Skin of body (tissue), 2 donors: Measurements from ENCODE around the gene FOXQ1. TPM values are rescaled to one million over a fixed set of nuclear protein-coding genes. Genes with fewer than 3 reads are reported as not detected.

Experiments used
- DNase-seq: peaks from one replicate; lab custom pipeline; 2025; lab: John Stamatoyannopoulos, UW
- total RNA-seq: library from RNA; depleted of rRNA; stranded (reverse); fragments of >200 nt; gene quantifications from one replicate; pipeline ENCODE4 v1.2.3, GENCODE V29; 2014

Gene FOXQ1
- total RNA-seq, 1 donor from 2014 or later, result 2.2 TPM

DNA sequence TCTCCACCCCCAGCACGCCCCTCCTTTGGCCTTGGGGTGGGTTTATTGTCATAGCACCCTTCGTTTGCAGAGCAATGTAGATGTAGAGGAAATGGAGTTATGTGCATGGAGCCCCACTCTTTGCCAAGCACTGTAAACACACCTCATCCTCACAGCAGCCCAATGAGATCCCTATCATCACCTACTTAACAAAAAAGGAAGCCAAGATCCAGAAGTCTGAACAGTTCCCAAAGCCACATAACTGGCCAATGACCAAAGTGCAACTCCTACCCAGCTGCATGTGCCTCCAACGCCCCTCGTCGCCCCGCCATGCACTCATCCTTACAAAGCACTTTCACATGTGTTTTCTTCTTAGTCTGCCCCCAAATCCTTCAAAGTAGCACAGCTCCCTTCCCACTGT lies 21.8 kb upstream of the FOXQ1 start:
- DNase-seq, result no peak

DNA sequence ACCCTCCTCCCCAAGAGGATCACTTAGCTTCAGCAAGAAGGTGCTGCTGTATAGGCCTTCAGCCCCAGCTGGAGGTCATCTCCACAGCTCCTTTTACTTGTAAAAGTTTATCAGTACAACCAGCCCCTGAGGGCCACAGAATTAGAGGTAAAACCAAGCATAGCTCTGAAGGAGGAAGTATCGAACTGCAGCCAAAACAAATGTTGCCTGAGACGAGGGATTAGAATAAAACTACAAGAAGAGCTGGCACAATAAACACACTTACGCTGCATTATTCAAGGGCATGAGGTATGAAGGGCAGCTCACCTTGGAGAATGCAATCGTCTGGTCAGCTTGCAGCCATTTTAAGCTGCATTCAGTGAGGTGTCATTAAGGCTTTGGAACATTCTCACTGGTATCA lies 21.1 kb upstream of the FOXQ1 start:
- DNase-seq, result no peak

- DNase-seq, result no peak
These were observed 20.5 kb upstream of the FOXQ1 start for GRCh38 chr6:1291381-1291780.

- no peak for DNase-seq
These were observed 16.5 kb upstream of the FOXQ1 start for GRCh38 chr6:1295420-1295819.

- DNase-seq, result no peak
These were observed 15.8 kb upstream of the FOXQ1 start for GRCh38 chr6:1296079-1296478.

DNA sequence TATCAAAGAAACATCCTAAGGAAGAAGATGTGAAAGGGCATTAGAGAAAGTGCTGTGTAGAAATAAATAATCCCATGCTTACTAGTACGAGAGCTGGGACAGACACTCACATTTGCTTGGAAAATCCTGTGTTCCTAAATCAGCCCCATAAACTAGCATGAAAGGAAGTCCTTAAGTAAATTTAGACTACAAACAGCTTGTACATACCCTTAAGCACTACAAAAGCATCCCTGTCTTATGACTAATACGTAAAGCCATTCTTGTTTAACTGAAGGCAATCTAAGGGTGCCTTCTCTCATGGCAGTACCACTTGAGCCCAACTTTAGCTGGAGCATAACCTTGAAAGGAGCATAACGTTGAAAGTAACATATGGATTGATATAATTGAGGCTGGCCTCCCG lies 15.4 kb upstream of the FOXQ1 start:
- peak; percentile 13 for DNase-seq

DNA sequence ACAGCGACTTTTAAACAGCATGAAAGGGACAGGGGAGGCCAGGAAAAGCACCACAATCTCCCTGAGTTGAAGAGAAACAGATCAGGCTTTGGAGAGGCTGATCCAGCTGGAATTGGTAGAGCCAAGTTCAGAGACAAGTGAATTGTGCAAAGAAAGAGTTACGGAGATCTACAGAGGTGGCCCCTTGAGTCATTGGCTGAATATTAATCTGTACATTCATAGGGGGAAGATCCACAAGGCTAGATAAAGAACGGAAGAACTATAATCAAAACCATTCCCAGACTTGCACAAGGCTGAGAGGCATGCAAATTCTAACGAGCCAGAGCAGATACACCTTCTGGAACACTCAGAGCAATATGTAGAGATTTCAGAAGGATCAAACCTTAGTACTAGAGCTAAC lies 14.2 kb upstream of the FOXQ1 start:
- DNase-seq, result no peak

DNA sequence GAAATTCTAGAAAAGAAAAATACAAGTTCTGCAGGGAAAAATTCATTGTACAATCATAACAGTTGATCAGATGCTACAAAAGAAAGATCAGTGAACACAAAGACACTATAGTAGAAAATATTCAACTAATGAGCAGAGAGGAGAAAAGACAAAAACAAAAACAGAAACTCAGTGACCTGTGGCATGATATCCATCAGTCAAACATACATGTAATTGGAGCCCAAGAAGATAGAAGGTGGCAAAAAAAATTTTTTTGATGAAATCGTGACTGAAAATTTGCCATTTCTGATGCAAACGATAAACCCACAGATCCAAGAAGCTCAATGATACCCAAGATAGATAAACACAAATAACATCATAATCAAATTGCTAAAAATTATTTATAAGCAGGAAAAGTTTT lies 13.1 kb upstream of the FOXQ1 start:
- DNase-seq, result no peak

DNA sequence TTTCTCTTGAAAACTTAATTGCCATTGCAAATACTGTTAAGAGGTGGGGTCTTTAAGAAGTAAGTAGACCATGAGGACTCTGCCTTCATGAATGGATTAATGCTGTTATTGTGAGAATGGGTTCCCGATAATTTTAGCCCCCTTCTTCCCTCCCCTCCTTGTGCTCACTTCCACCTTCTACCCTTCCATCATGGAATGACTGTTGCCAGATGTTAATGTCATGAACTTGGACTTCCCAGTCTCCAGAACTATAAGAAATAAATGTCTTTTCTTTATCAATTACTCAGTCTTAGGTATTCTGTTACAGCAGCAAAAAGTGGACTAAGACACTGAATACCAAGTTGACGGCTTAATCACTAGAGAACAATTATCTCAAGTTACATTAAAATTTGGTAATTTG lies 5.8 kb upstream of the FOXQ1 start:
- no peak for DNase-seq

DNA sequence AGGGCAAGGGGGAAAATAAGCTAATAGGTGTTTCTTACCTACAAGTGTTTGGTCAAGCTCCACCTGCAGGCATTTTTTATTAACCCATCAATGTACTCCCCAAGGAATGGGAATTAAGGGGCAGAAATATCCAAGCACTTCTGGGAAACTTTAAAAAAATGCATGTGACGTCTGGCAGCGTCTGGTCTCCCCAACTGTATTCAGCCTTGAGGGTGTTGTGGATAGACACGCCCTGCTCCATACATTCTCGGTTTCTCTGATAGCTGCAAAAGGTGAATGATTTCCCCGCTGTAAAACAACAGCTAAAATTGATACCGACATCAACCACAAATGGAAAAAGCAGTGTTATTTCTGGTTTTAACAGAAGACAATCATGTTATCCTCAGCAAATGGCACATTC lies 2.5 kb upstream of the FOXQ1 start:
- DNase-seq, result no peak

DNA sequence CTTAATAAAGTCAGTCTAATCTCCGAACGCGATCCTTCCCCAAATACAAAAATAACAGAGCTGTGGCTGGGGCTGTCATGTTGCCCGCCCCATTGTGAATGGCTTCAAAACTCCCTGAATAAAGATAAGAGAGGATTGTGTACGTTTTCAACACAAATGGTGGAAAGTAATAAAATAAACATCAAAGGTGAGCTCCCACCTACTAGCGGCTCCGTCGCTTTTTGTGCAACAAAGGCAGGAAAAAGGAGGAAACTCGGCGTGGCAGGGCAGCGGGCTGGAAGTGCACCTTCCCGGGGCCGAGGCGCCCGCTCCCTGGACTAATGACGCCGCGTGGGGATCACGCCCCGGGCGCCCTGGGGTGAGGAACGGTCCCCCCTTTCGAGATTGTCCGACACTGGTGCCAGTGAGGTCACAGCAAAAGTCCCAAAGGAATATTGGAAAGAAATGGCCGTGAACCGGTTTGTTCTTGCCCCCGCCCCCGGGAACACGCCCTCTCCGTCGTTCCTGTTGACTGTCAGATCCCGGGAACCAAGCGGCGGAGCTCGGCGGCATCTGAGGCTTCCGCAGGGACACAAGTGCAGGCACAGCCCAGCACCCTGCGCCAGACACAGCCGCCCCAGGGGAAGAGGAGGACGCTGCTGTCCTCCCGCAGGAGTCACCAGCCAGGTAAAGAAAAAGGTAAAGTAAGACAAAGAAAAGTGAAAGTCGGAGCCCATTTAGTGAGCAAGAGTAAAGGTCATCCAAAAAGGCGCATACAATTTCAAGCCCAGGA lies 1.1 kb upstream of the FOXQ1 start:
- no peak for DNase-seq

DNA sequence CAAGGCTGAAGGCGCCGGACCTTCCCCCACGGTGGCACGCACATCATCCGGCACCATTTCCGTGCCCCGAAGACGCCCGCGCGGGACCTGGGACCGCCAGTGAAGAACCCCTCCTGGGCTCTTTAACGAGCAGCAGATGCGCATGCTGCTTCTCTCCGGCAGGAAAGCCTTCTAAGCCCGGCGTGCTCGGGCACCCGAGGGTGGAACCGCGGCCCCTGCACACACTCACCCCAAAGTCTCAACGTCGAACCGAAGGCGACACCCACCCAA lies 240 bp downstream of the FOXQ1 start:
- DNase-seq, result no peak

GRCh38 chr6:1312473-1313367 lies 822 bp downstream of the FOXQ1 start:
- no peak for DNase-seq

DNA sequence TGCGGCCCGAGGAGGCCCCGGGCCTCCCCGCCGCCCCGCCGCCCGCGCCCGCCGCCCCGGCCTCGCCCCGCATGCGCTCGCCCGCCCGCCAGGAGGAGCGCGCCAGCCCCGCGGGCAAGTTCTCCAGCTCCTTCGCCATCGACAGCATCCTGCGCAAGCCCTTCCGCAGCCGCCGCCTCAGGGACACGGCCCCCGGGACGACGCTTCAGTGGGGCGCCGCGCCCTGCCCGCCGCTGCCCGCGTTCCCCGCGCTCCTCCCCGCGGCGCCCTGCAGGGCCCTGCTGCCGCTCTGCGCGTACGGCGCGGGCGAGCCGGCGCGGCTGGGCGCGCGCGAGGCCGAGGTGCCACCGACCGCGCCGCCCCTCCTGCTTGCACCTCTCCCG lies 1.5 kb downstream of the FOXQ1 start:
- no peak for DNase-seq

DNA sequence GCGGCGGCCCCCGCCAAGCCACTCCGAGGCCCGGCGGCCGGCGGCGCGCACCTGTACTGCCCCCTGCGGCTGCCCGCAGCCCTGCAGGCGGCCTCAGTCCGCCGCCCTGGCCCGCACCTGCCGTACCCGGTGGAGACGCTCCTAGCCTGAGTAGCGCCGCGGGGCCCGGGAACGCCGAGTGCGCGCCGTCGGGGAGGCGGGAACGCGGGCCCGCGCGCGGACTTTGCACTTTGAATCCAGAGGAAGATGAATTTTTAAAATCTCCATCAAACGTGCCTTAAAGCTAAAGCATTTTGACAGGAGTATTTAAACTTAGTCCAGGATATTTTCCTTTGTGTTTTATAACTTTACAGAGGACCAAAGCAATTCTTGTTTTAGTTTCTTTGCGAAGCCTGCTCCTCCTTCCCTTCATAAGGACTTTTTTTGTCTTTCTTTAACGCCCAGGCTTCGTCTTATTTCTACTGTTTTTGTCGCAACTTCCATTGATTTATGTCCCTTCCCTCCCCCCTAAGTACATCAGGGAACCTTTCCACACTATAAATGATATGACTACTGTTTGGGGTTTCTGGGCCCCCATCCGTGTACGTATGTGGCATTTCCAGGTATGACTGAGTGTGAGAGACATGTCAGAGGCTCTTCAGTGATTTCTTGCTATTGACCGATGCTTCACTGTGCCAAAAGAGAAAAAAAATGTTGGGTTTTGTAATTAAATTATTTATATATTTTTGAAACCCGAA lies 2.0 kb downstream of the FOXQ1 start:
- no peak for DNase-seq

DNA sequence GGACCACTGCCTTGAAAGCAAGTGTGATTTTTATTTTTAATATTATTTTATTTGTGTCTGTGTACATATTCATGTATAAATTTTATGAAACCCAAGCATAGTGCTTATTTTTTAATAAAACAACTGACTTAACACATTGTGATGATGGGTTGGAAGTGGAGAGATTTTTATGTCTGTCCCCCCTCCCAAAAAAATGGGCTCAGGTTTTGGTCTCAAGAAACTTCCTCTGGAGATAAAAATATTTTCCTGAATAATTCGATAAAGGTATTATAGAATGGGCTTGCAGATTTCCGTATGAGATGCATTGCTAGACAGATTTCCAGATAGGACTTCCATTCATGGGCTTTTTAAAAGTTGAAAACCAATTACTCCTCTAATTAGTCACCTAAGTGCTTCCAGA lies 2.7 kb downstream of the FOXQ1 start:
- DNase-seq, result no peak

GRCh38 chr6:1315201-1315559 lies 3.3 kb downstream of the FOXQ1 start:
- DNase-seq, result no peak

DNA sequence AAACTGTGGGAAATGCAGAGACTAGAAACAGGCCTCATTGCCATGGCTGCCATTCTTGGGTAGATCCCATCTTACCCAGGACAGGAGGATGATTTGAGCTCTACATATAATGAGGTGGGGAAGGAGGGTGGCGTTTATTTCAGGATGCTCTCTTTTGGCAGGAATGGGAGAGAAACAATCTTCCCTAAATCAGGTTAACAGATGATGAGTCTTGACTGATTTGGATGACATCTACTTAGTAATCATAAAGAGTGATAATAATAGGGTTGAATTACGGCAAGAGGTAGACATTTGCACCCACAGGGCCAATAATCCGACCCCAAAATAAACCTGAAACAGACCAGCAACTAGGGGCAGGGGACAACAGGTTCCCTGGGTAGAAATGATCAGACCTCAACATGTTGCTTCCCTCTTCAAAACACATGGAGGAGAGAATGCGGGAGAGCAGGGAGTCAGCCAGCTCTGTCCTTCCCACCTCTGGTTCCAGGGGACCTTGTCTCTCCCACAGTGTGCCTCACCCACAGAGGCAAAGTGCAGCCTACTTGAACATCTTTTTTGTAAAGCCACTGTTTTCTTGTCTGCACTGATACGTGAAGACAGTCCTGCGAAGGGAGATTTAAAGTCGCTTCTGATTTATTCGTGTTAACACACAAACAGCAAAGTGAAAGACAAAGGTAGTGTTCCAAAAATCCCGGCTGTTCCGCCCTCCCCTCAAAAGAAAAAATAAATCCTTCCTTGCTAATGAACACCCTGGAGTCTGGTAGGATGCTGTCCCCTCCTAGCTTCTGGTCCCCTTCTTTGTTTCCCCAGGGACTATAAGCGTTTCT lies 3.9 kb downstream of the FOXQ1 start:
- no peak for DNase-seq

- DNase-seq, result no peak
These were observed 4.6 kb downstream of the FOXQ1 start for GRCh38 chr6:1316489-1316971.

- no peak for DNase-seq
These were observed 5.5 kb downstream of the FOXQ1 start for GRCh38 chr6:1317302-1317815.

DNA sequence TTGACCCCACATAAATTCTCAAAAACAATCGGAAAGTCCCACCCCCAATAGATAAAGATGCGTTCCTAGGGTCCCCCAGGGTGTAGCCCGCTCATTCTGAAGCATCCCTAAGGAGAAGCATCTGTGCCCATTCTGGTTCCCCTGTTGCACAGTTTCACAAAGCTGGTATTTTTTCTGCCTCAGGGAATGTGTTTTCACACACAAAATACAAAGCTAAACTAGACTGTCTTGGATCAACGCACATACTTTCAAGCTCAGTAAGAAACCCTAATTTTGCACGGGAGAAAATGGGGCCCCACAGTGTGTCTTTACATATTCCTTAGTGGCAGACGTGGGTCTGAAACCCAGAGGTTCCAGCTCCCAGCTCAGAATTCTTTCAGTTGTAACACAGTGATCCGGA lies 6.1 kb downstream of the FOXQ1 start:
- no peak for DNase-seq
